ENCODE data around the gene POP7. TPM values are rescaled to one million over a fixed set of nuclear protein-coding genes. Genes with fewer than 3 reads are reported as not detected.

Gene POP7
- total RNA-seq, 2 experiments from 2014 or later = 47.2 to 94.3 TPM

- Histone ChIP-seq H2AFZ (ENCODE audit: low read length) (no peak overlapping the region), H3K9me3 (ENCODE audit: low read length) (no peaks in the 10 kb centered on the region), H4K20me1 (ENCODE audit: insufficient read depth, low read length) (peaks cover 18% of the 10 kb centered on the region), H3K4me3 (ENCODE audit: low read depth, low read length, poor library complexity, severe bottlenecking) (no peak overlapping the region), H3K4me2 (ENCODE audit: low read length) (no peak overlapping the region), H3K9me2 (ENCODE audit: insufficient read depth, low read length) (no peaks in the 10 kb centered on the region), H3K4me1 (ENCODE audit: insufficient read depth, low read length, poor library complexity, severe bottlenecking) (peaks cover 25% of the 10 kb centered on the region), H3K79me2 (ENCODE audit: insufficient read depth, low read depth, low read length) (peaks cover 45% of the 10 kb centered on the region), H3K36me3 (ENCODE audit: insufficient read depth, low read length) (peaks cover 62% of the 10 kb centered on the region), H3K27ac (ENCODE audit: low read depth, low read length, poor library complexity, severe bottlenecking) (no peak overlapping the region)
- POLR2A ChIA-PET = interaction anchor here (1.0 to 1.1 kb wide), 2 partner anchors 55 to 518 kb away, joined by 3 to 4 read pairs; no protein-coding TSS in a partner anchor
- DNase-seq (ENCODE audit: low spot score) = no peak
- TF ChIP-seq, protein P1, sequence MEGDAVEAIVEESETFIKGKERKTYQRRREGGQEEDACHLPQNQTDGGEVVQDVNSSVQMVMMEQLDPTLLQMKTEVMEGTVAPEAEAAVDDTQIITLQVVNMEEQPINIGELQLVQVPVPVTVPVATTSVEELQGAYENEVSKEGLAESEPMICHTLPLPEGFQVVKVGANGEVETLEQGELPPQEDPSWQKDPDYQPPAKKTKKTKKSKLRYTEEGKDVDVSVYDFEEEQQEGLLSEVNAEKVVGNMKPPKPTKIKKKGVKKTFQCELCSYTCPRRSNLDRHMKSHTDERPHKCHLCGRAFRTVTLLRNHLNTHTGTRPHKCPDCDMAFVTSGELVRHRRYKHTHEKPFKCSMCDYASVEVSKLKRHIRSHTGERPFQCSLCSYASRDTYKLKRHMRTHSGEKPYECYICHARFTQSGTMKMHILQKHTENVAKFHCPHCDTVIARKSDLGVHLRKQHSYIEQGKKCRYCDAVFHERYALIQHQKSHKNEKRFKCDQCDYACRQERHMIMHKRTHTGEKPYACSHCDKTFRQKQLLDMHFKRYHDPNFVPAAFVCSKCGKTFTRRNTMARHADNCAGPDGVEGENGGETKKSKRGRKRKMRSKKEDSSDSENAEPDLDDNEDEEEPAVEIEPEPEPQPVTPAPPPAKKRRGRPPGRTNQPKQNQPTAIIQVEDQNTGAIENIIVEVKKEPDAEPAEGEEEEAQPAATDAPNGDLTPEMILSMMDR (conservative IDR thresholded peaks at IDR 0.05; ENCODE audit: low read length) = no peak
- no peak for TF ChIP-seq EZH2phosphoT487 (IDR thresholded peaks at IDR 0.05; ENCODE audit: borderline replicate concordance, low read depth, low read length)
- CTCF ChIA-PET (ENCODE audit: unreplicated experiment) = no interaction called here
- intact Hi-C loops (cut with micrococcal nuclease; ENCODE audit: unreplicated experiment) = loop anchor here (5.0 kb wide), 1 partner anchor 212 kb away; the partner anchor contains the start of gene TSC22D4
- BruUV-seq (replicated peaks) = no TSS peak
Observed at GRCh38 chr7:100689230-100690135, 16.4 kb upstream of the POP7 start.

GRCh38 chr7:100691676-100692577 is 14.0 kb upstream of the POP7 start:
- no TSS peak for BruUV-seq (replicated peaks)

More at GRCh38 chr7:100691676-100692577, 14.0 kb upstream of the POP7 start:
- Histone ChIP-seq H3K27ac (ENCODE audit: low read depth, low read length, poor library complexity, severe bottlenecking) (peak overlapping the region; percentile 42), H3K79me2 (ENCODE audit: insufficient read depth, low read depth, low read length) (peaks cover 45% of the 10 kb centered on the region), H3K9me2 (ENCODE audit: insufficient read depth, low read length) (no peaks in the 10 kb centered on the region), H4K20me1 (ENCODE audit: insufficient read depth, low read length) (peaks cover 18% of the 10 kb centered on the region), H3K4me3 (ENCODE audit: low read depth, low read length, poor library complexity, severe bottlenecking) (peak overlapping the region; percentile 95), H3K4me1 (ENCODE audit: insufficient read depth, low read length, poor library complexity, severe bottlenecking) (peaks cover 42% of the 10 kb centered on the region), H3K4me2 (ENCODE audit: low read length) (peak overlapping the region; percentile 99), H2AFZ (ENCODE audit: low read length) (no peak overlapping the region), H3K9me3 (ENCODE audit: low read length) (no peaks in the 10 kb centered on the region), H3K36me3 (ENCODE audit: insufficient read depth, low read length) (peaks cover 38% of the 10 kb centered on the region)
- DNase-seq (ENCODE audit: low spot score) = peak; percentile 84
- intact Hi-C loops (cut with micrococcal nuclease; ENCODE audit: unreplicated experiment) = loop anchor here (1.0 to 5.0 kb wide), 6 partner anchors 16 to 215 kb away; partner anchors contain the start of genes MOSPD3 and TSC22D4
- CTCF ChIA-PET (ENCODE audit: unreplicated experiment) = interaction anchor here (0.6 to 1.6 kb wide), 6 partner anchors 13 to 102 kb away, joined by 3 to 13 read pairs (median 4); partner anchors contain the start of genes MOSPD3 and POP7
- POLR2A ChIA-PET = interaction anchor here (0.6 to 2.3 kb wide), 8 partner anchors 14 to 183 kb away, joined by 3 to 9 read pairs (median 3); partner anchors contain the start of genes FBXO24, MOSPD3 and POP7
- no peak for TF ChIP-seq EZH2phosphoT487 (IDR thresholded peaks at IDR 0.05; ENCODE audit: borderline replicate concordance, low read depth, low read length)
- TF ChIP-seq, protein P1 (conservative IDR thresholded peaks at IDR 0.05; ENCODE audit: low read length) = peak; percentile 93

Data from OCI-LY7 (cell line).